Activated CD8-positive, alpha-beta memory T cell treated with anti-CD3 and anti-CD28 coated beads for 36 hours (primary cell): ENCODE measurements around the gene CABLES1. TPM values are rescaled to one million over a fixed set of nuclear protein-coding genes. Genes with fewer than 3 reads are reported as not detected.

Experiments
- CTCF ChIA-PET: fragments of 350-600 bp; sonication (Branson Sonifier 250); formaldehyde crosslinking; loops from one replicate; lab custom pipeline; 2021; ENCODE audit warnings: antibody characterized with exemption; lab: Charles Lee
- POLR2A ChIA-PET: fragments of 350-600 bp; sonication (Branson Sonifier 250); formaldehyde crosslinking; loops from one replicate; lab custom pipeline; 2021; ENCODE audit warnings: antibody characterized with exemption; lab: Charles Lee
- total RNA-seq, 2 experiments: library from RNA; stranded (reverse); gene quantifications; one replicate each; pipeline ENCODE4 v1.2.3, GENCODE V29; 2021

The CABLES1 gene
- total RNA-seq, 2 experiments from 2014 or later: 5.3 to 6.0 TPM

DNA sequence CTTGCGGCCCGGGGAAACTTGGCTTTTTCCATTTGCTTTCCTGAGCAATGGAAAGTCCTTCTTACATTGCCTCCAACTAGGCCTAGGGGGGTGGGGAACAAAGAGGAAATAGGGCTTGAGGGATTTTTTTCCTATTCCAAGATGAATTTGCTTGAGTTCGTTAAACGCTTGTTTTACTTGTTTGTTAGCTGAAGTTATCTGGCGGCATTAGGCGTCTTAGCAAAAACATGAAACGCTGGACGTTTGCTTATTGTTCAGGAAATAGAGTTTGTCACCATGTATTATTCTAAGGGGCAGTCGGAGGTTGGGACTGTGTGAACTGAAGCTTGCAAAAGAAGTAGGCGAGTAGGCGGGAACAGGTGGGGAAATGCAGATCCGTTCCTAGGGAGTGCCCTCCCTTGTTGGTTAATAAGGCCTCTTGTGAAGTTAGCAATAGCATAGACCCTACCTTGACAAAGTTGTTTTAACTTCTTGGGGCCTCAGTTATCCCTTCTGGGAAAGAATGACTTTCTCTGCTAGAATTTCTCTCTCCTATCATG, 1.9 kb downstream of the CABLES1 start:
- CTCF ChIA-PET: no interaction called here
- POLR2A ChIA-PET: no interaction called here

DNA sequence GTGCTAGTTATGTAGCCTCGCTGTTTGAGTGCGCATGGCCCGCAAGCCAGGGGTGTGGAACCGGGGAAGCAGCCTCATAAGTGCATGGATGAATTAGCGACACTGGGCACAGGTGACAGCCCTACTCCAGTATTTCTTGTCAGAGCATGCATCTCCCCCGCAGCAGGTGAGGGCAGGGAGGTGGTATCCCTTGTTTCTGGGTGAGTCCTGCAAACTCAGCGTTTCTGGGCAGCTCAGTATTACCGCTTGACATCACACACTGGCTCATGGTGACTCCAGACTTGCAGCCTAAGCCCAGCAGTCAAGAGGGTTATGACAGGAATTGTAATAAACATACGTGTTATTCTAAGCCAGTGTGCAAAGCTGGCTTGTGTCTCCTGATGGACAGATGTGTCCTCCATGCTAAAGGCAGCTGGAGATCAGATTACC, 2.5 kb downstream of the CABLES1 start:
- ChIA-PET POLR2A (no interaction called here), CTCF (interaction anchor here (0.7 kb wide), 1 partner anchor 241 kb away, joined by 3 read pairs; no protein-coding TSS in a partner anchor)

DNA sequence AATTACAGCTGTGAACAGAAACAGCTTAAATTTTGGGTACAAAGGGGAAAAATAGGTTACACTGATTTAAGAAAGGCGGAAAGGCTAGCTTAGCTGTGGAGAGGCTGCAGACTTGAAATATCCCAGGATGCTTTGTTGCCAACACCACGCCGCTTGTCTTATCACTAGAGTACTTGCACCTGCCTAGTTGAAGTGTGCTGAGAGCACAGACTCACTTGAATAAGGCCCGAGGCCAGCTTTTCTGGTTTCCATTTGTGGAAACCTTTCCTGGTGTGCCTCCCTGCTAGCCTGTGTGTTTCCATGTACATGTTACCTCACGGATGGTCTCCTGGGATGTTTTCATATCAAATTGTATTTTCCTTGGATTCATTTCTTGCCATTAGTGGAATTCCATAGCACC, 3.2 kb downstream of the CABLES1 start:
- ChIA-PET CTCF (interaction anchor here (0.7 kb wide), 1 partner anchor 240 kb away, joined by 3 read pairs; no protein-coding TSS in a partner anchor), POLR2A (no interaction called here)

DNA sequence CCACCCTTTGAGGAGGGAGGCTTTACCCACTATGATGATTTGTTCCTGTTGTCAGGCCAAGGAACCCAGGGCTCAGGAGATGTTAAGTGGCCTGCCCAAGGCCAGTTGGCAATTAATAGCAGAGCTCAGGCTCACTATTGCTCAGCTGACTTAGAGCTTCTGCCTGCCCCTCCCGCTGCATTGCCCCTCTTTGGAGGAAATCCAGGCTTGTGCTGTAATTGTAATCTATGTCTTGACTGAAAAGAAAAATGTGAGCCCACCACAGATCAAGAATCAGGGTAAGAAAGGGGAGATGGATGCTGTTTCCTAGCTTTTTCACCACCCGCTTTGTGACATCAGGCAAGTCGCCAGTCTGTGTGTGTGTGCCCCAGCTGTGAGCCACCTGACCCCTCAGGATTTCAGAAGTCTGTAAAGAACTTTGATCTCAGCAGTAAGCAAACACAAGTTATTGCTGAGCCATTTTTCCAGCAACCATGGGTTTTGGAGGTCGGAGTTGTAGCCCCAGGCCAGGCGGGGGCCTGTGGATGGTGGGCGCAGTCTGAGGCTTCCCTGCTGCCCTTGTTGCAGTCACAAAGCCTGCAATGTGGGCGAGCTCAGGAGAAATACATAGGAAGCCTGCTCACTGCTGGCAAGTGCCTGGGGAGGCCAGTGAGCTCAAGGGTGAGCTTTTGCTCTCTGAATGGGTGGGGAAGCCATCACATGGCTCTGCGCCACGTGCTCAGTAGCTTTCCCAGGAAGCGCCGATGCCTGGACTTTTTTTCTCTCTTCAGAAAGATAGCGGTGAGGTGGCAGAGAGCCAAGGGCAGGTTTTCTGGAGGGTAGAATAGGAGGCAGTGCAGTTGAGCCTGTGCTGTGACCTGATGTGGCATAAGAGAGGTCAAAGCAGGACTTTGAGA, 6.1 kb downstream of the CABLES1 start:
- ChIA-PET CTCF (no interaction called here), POLR2A (no interaction called here)

DNA sequence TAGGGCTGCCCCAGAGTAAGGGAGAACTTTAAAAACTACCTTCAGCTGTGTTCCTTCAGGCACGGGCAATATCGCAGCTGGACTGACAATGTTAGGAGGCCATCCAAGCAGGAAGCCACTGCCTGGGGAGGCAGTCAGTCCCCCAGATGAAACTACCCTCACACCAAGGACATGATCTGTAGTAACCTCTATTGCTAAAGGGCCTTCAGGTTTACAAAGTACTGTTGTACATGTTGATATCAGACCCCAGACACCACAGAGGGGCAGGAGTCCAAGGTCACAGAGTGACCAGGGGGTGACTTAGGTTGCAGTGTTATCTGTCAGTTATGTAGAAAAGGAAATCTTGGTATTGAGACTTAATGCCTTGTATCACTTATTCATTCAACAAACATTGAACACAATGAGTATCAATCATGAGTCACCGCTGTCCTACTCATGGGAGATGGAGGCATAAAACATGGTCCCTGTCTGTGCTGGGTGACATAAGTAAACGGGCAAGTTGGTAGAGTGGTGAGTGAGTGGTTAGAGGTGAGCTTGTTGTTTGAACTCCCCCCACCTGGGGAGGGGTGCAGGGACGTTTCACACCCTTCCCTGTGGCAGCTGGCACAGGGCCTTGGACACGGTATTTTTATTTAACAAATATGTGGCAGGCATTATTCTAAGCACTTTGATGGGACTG, 7.1 kb downstream of the CABLES1 start:
- CTCF ChIA-PET: no interaction called here
- POLR2A ChIA-PET: no interaction called here

DNA sequence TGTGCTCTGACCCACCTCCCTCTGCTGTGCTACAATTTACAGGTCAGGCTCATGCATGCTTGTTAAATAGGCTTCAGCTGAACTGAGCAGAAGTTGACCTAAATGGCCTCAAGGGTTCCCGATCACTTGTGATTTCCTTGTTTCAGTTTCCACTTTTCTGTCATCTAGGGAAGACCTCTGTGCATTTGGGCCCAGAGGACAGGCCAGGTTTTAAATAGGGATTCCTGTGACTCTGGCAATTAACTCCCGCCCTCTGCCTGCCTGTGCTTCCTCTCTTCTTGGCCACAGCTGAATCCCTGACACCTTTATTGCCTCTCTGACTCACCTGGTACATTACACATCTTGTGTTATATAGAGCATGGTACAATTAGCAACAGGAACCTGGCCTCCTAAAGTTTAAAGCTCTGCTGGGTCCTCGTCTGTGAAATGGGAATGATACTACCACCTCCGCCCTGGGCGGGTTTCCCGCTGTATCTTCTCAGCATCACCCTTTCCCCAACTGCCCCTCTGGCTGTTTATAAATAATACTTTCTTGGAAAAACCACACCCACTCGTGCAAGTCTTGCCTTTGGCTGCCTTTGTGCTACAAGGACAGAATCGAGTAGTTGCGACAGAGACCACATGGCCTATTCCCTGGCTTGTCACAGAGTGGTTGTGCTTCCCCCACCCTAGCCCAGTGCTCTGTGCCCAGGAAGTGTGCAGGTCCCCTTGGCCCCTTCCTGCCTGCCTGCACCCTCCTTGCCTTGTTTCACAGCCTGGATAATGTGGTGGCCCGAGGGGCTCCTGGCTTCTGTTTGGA, 7.9 kb downstream of the CABLES1 start:
- POLR2A ChIA-PET: no interaction called here

DNA sequence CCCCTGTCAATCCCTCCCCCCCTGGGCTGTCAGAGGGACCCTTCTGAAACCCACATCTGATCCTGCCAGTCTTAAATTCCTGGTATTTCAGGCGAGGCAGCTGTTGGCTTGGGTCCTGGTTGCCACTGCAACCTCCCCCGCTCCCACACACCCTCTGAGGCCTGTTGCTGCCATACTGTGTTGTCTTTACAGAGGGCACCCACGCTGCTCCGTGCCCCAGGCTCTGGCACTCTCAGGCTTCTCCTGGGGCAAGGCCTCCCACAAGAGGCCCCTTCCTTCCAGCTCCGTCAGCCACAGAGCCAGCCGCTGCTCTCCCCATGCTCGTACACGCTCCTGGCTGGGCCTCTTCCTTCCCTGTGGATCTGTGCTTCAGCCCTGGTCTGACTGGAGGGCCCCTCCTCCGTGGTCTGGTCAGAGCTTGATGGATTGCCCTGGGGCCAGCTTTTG, 8.6 kb downstream of the CABLES1 start:
- ChIA-PET CTCF (interaction anchor here (0.6 kb wide), 1 partner anchor 1127 kb away, joined by 3 read pairs; no protein-coding TSS in a partner anchor), POLR2A (no interaction called here)

More for the DNA sequence above, 7.9 kb downstream of the CABLES1 start:
- CTCF ChIA-PET: interaction anchor here (0.6 kb wide), 1 partner anchor 1127 kb away, joined by 3 read pairs; no protein-coding TSS in a partner anchor

DNA sequence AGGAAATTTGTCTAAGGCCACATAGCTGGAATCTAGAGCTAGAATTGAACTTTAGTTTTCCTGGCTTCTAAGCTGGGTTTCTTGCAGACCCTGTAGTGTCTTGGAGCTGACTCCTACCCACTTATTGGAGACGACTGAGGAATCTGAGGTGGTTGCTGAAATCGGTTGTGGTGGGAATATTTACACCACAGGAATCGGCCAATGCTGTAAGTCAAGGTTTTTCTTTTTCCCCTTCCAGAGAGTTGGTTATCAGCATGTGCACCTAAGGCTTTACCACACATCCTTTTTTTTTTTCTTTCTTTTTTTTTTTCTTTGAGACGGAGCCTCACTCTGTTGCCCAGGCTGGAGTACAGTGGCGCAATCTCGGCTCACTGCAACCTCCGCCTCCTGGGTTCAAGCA, 9.4 kb downstream of the CABLES1 start:
- ChIA-PET CTCF (no interaction called here), POLR2A (no interaction called here)

DNA sequence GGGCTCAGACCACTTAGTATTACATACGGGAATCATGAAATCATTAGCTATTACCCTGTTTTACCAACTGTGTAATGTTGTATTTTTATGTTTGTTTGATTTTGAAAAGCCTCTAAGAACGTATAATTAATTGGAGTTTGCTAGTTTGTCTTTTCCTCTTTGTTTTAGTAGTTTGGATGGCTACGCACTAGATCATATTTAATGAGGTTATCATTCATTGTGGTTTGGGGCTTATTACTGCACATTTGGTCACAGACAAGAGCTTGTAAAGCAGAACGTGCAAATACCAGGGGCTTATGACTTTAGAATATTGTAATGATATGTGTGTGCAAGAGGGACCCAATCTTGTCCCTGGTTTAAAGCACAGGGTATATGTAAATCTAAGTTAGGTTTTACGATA, 10.3 kb downstream of the CABLES1 start:
- POLR2A ChIA-PET: no interaction called here
- CTCF ChIA-PET: no interaction called here

DNA sequence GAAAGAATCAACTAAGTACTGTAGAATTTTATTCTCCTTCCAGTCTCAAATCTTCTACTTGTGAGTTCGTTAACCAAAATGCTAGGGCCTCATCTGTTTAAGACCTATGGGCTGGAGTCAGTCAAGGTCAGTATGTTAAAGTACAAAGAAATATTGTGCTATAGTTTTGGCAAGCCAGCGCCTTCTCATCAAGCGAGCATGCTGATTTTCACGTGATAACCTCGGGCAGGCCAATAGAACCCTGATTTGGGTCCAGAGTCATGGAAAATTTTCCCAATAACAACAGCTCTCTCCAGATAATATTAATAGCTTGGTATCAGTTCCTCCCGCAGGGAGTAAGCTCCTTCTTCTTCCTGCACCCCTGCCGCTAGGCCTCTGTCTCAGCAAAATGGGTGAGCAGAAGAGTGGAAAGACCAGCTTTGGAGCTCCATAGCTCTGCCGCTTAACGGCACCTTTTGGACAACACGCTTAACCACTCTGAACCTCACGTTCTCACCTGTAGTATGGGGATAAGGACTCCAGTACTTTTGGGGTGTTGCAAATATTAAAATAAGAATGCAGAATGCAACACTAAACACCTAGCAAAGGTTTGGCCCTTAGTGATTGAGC, 11.7 kb downstream of the CABLES1 start:
- CTCF ChIA-PET: interaction anchor here (1.3 kb wide), 1 partner anchor 15 kb away, joined by 5 read pairs; no protein-coding TSS in a partner anchor
- POLR2A ChIA-PET: no interaction called here

DNA sequence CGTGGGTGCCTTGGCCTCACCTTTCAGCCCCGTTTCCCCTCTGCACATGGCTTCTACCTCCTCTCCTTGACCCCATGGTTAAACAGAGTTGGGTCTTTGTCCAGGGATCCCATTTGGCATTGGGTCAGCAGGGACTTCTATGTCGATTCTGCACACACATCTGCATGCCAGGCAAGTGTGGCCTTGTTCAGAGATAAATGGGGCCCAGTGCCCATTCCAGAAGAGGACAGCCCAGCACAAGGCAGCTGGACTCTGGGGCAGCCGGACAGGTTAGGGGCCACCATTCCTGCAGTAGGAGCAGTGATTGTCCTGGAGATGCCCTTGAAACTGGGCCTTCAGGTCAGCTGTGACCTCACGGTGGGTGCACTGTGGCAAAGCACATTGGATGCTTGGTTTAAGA, 13.1 kb downstream of the CABLES1 start:
- ChIA-PET POLR2A (no interaction called here), CTCF (no interaction called here)

DNA sequence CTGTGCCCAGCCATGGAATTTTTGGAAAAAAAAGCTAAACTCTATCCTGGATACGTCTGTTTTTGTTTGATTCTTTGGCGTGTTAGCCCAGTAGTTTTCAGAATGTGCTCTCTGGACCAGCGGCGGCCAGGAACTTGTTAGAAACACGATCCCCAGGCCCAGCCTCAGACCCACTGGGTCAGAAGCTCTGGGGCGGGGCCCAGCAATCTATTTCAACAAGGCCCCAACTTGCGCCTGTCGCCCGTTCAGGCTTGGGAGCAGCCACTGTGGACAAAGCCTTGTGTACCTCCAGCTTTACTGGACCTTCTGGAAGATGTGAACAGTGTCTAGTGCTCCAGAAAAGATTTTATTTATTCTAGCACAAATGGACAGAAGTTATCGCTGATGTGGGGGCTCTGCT, 14.3 kb downstream of the CABLES1 start:
- POLR2A ChIA-PET: no interaction called here
- CTCF ChIA-PET: no interaction called here

DNA sequence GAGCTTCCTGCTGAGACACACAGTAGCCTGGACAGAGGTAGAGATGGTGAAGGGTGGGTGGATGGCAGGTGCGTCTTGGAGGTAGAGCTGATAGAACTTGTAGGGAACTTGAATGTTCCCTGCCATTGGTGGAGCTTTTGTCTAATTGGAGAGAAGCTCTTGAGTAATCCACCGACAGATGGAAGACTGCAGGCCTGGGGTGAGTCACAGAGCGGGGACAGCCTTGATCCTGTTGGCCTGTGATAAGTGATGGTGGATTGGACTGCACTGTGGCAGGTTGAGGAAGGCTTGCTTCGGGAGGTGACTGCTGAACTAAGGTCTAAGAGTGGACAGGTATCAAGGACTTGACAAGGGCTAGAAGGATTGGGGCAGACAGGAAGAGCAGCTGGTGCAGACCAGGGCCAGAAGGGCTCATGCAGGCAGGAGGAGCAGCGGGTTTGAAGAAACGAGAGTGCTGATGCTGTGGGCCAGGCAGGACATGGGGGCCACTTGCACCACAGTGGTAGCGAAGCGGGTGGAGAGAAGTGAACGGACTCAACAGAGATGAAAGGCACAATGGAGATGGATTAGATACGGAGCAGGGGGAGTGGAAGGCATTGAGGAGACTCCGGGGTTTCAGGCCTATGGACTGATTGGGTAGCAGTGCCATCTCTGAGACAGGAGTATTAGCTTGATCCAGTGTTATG, 16.3 kb downstream of the CABLES1 start:
- CTCF ChIA-PET: no interaction called here
- POLR2A ChIA-PET: no interaction called here

DNA sequence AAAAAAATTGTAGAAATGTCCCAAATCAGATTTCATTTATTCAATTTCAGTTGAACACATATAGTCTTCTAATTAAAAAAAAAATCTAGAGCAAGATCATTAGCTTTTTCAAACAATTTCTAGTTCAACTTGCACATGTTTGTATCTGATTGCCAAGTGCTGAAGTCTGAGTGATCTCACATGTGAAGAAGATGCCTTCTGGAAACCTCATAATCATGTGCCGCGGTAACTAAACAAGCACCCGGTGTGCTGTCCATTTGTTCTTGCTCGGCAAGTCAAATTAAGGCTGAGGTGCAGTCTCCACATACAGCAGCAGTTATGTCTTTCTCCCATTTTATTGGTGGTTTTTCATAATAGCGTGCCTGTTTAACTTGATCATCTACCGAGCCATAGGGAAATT, 18.7 kb downstream of the CABLES1 start:
- ChIA-PET CTCF (no interaction called here), POLR2A (no interaction called here)

DNA sequence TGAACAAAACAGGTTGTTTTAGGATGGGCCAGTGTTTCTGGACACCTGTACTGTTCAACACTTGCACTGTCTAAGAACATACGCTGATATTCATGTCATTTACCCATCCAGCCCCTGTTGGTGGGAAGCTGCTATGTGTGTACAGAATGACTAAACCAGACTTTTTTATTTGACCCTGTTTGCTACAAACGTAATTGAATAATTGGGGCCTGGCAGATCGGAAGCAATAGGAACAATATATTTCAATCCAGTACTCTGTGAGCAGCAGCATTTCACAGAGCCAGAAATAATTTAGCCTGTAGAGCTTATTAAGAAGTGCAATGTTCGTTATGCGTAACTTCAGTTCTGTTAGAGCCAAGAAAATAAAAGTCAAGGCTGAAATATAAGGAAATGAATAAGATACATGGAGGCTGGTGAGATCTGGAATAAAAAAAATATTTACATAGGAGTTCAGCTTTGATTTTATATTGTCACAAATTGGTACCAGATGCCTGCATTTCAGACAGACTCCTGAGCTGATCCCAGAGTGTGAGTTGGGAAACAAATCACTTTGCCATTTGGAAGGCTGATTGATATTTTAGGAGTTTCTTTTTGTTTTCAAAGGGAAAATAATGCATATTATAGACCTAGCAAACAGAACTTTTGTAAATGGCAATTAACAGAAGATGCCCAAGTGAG, 19.7 kb downstream of the CABLES1 start:
- ChIA-PET POLR2A (no interaction called here), CTCF (no interaction called here)

DNA sequence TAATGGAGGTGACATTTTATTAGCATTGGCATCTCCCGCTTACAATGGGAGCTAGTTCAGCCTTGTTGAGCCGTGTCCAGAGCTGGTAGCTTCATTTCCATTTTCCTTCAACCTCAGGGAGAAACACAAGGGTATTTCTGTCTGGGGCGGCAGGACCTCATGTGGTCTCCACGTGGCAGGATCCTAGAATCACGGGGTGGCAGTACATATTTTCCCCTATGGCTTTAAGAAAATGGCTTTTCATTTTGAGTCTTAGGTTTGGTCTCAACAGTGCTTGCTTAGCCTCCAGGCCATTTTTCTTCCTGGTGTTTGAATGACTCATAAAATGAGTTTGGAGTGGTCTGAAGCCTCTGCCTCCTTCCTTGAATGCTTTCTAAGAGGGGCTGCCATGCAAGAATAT, 20.3 kb downstream of the CABLES1 start:
- ChIA-PET CTCF (no interaction called here), POLR2A (no interaction called here)

DNA sequence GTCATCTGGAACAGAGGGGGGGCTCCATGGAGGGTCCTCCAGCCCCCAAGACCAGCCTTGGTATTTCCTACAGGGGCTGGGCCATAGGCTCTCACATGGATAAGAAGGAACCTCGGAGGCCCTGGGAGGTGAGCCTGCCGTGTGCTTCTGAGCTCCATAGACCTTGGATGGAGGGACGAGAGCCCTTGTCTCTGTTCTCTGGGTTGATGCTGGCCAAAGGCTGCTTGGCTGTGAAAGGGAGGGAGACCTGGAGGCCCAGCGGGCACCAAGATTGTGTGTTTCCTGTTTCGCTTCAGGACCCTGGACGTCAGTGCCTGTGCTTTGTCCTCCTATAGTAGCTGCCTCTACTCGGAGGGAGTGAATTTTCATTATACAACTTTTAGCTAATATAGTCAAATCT, 20.8 kb downstream of the CABLES1 start:
- POLR2A ChIA-PET: no interaction called here
- CTCF ChIA-PET: no interaction called here

DNA sequence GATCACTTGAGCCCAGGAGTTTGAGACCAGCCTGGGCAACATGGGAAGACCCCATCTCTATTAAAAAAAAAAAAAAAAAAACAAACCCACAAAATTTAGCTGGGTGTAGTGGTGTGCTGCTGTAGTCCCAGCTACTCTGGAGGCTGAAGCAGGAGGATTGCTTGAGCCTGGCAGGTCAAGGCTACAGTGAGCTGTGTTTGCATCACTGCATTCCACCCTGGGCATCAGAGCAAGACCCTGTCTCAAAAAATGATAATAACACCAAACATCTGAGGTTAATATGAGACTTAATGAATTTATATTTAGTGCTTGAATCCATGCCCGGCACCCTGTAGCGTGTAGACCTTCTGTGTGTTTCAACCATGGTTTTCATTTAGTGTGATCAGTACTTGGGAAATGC, 22.8 kb downstream of the CABLES1 start:
- ChIA-PET POLR2A (no interaction called here), CTCF (interaction anchor here (0.7 kb wide), 1 partner anchor 256 kb away, joined by 6 read pairs; no protein-coding TSS in a partner anchor)
